DOHH2 (cell line): ENCODE results near the gene TMEM252.

ENCODE experiments used
- H3F3A ChIP-seq: fragments of 200-600 bp; sonication (generic), shearing (Covaris generic); 2 replicates; pipeline ENCODE4 v1.6.0; 2016; ENCODE audit warnings: antibody characterized with exemption, mild to moderate bottlenecking; ENCODE audit not compliant: control insufficient read depth, insufficient read depth
- H3K27ac ChIP-seq: fragments of 200-600 bp; sonication (generic); 2 replicates; pipeline ENCODE4 v1.5.1; 2014; ENCODE audit warnings: low read depth, mild to moderate bottlenecking, low read length, moderate library complexity
- H3K27me3 ChIP-seq: fragments of 200-600 bp; sonication (generic); 2 replicates; pipeline ENCODE4 v1.6.1; 2014; ENCODE audit warnings: mild to moderate bottlenecking, low read length, mixed read lengths; ENCODE audit not compliant: control insufficient read depth
- H3K36me3 ChIP-seq: fragments of 200-600 bp; sonication (generic); 2 replicates; pipeline ENCODE4 v1.6.1; 2014; ENCODE audit warnings: mild to moderate bottlenecking, low read length, moderate library complexity, mixed read lengths; ENCODE audit not compliant: control insufficient read depth
- H3K4me1 ChIP-seq: fragments of 200-600 bp; sonication (generic); 2 replicates; pipeline ENCODE4 v1.6.1; 2014; ENCODE audit warnings: mild to moderate bottlenecking, low read length, mixed read lengths; ENCODE audit not compliant: control insufficient read depth
- H3K4me2 ChIP-seq: fragments of 200-600 bp; sonication (generic); 2 replicates; pipeline ENCODE4 v1.6.0; 2014; ENCODE audit warnings: mild to moderate bottlenecking, low read length, moderate library complexity
- H3K4me3 ChIP-seq: fragments of 200-600 bp; sonication (generic); 2 replicates; pipeline ENCODE4 v1.5.1; 2014; ENCODE audit warnings: mild to moderate bottlenecking, low read length, mixed read lengths
- H3K79me2 ChIP-seq: fragments of 200-600 bp; sonication (generic); 2 replicates; pipeline ENCODE4 v1.6.1; 2014; ENCODE audit warnings: mild to moderate bottlenecking, low read length, mixed read lengths; ENCODE audit not compliant: control insufficient read depth
- H3K9me2 ChIP-seq: fragments of 200-600 bp; sonication (generic); replicated peaks from 2 replicates; pipeline ENCODE4 v1.6.1; 2014; ENCODE audit warnings: mild to moderate bottlenecking, low read length, mixed read lengths; ENCODE audit not compliant: control insufficient read depth
- H3K9me3 ChIP-seq: fragments of 200-600 bp; sonication (generic); 2 replicates; pipeline ENCODE4 v1.6.1; 2014; ENCODE audit warnings: antibody characterized with exemption, low read length, mixed read lengths; ENCODE audit not compliant: control insufficient read depth, insufficient read depth
- H4K20me1 ChIP-seq: fragments of 200-600 bp; sonication (generic); 2 replicates; pipeline ENCODE4 v1.6.0; 2014; ENCODE audit warnings: low read depth, mild to moderate bottlenecking, antibody characterized with exemption, low read length, moderate library complexity; ENCODE audit not compliant: control insufficient read depth, insufficient read depth
- EZH2phosphoT487 ChIP-seq: fragments of 200-600 bp; sonication (generic); IDR thresholded peaks from 2 replicates; pipeline ENCODE4 v1.6.1; 2017; ENCODE audit warnings: borderline replicate concordance, mild to moderate bottlenecking, antibody characterized with exemption, low read length, moderate library complexity, mixed read lengths
- TF ChIP-seq, protein P1 (sequence below): fragments of 200-600 bp; sonication (generic); IDR thresholded peaks from one replicate; pipeline ENCODE4 v1.5.1; 2014; ENCODE audit warnings: antibody characterized with exemption, mild to moderate bottlenecking, low read depth, low read length; ENCODE audit not compliant: poor library complexity, severe bottlenecking

The TMEM252 gene

DNA sequence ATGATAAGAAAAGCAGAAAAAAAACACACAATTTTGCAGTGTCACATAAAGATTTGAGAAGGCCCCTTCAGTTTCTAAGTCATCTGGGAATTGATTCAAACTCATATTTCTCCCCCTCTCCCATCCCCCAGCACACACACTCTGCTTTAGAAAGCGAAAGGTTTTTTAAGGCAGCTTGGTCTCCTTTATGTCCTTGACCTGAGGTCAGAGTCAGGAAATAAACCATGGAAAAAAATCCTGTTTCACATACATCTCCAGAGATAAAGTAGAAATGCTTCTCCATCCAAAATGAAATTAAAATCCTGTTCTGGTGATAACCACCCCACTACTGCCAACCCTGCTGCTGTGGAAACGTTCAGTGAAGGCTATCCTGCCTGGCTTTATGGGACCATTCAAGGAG, 52.6 kb downstream of the TMEM252 start:
- H4K20me1 ChIP-seq: no peaks in the 10 kb centered on the region
- no peaks in the 10 kb centered on the region; the same call in 1 of the 2 replicates for H3K9me3 ChIP-seq
- no peaks in the 10 kb centered on the region for H3K4me1 ChIP-seq
- no peak overlapping the region for H3K4me3 ChIP-seq
- no peaks in the 10 kb centered on the region for H3K9me2 ChIP-seq
- no peaks in the 10 kb centered on the region for H3K79me2 ChIP-seq
- no peak for TF ChIP-seq EZH2phosphoT487
- TF ChIP-seq, protein P1, sequence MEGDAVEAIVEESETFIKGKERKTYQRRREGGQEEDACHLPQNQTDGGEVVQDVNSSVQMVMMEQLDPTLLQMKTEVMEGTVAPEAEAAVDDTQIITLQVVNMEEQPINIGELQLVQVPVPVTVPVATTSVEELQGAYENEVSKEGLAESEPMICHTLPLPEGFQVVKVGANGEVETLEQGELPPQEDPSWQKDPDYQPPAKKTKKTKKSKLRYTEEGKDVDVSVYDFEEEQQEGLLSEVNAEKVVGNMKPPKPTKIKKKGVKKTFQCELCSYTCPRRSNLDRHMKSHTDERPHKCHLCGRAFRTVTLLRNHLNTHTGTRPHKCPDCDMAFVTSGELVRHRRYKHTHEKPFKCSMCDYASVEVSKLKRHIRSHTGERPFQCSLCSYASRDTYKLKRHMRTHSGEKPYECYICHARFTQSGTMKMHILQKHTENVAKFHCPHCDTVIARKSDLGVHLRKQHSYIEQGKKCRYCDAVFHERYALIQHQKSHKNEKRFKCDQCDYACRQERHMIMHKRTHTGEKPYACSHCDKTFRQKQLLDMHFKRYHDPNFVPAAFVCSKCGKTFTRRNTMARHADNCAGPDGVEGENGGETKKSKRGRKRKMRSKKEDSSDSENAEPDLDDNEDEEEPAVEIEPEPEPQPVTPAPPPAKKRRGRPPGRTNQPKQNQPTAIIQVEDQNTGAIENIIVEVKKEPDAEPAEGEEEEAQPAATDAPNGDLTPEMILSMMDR: no peak
- no peak overlapping the region for H3K27ac ChIP-seq
- H3K4me2 ChIP-seq: no peak overlapping the region
- no peaks in the 10 kb centered on the region for H3F3A ChIP-seq
- no peaks in the 10 kb centered on the region for H3K27me3 ChIP-seq
- H3K36me3 ChIP-seq: no peaks in the 10 kb centered on the region
